ENCODE data around the gene MCTP1. TPM values are rescaled to one million over a fixed set of nuclear protein-coding genes. Genes with fewer than 3 reads are reported as not detected.

MCTP1 gene
- total RNA-seq, 1 donor from 2014 or later = 3.4 TPM

DNA sequence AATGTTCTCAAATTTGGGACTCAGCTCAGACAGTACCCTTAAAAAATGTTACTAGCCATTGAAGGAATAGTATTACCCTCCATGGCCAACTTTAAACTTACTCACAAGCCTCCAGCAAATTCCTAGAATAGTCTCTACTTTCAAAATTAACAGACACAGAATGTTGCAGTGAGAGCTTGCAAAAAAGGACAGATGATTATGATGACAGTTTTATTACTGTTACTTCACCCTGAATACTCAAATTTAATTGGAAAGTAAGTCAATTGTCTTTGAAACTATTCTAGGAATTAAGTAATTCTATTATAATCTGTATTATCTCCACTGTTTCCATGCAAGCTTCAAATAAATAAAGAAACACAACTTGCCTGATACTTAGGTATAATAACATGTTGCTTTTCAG, 378.1 kb downstream of the MCTP1 start:
- H3K36me3 Mint-ChIP-seq (ENCODE audit: low read depth) = no peaks in the 10 kb centered on the region
- DNase-seq (ENCODE audit: low spot score) = no peak
- H3K27me3 Mint-ChIP-seq (ENCODE audit: low read depth) = no peaks in the 10 kb centered on the region
- no peak overlapping the region for H3K27ac Mint-ChIP-seq (ENCODE audit: unreplicated experiment)
- peaks cover 3% of the 10 kb centered on the region for H3K4me1 Mint-ChIP-seq (ENCODE audit: low read depth)
- H3K9me3 Mint-ChIP-seq (ENCODE audit: low read depth) = no peaks in the 10 kb centered on the region
- no peak overlapping the region for H3K4me3 Mint-ChIP-seq (ENCODE audit: unreplicated experiment)
- TF ChIP-seq, protein P1, sequence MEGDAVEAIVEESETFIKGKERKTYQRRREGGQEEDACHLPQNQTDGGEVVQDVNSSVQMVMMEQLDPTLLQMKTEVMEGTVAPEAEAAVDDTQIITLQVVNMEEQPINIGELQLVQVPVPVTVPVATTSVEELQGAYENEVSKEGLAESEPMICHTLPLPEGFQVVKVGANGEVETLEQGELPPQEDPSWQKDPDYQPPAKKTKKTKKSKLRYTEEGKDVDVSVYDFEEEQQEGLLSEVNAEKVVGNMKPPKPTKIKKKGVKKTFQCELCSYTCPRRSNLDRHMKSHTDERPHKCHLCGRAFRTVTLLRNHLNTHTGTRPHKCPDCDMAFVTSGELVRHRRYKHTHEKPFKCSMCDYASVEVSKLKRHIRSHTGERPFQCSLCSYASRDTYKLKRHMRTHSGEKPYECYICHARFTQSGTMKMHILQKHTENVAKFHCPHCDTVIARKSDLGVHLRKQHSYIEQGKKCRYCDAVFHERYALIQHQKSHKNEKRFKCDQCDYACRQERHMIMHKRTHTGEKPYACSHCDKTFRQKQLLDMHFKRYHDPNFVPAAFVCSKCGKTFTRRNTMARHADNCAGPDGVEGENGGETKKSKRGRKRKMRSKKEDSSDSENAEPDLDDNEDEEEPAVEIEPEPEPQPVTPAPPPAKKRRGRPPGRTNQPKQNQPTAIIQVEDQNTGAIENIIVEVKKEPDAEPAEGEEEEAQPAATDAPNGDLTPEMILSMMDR (IDR thresholded peaks at IDR 0.05) = no peak

- H3K27me3 Mint-ChIP-seq (ENCODE audit: low read depth) = no peaks in the 10 kb centered on the region
- no peak overlapping the region for H3K4me3 Mint-ChIP-seq (ENCODE audit: unreplicated experiment)
- TF ChIP-seq, protein P1 (IDR thresholded peaks at IDR 0.05) = no peak
- no peaks in the 10 kb centered on the region for H3K9me3 Mint-ChIP-seq (ENCODE audit: low read depth)
- H3K36me3 Mint-ChIP-seq (ENCODE audit: low read depth) = no peaks in the 10 kb centered on the region
- H3K27ac Mint-ChIP-seq (ENCODE audit: unreplicated experiment) = no peak overlapping the region
- peaks cover 14% of the 10 kb centered on the region for H3K4me1 Mint-ChIP-seq (ENCODE audit: low read depth)
- no peak for DNase-seq (ENCODE audit: low spot score)
These were observed 381.2 kb downstream of the MCTP1 start for GRCh38 chr5:94903726-94904125.

GRCh38 chr5:94901191-94901979, 383.5 kb downstream of the MCTP1 start:
- H3K4me3 Mint-ChIP-seq (ENCODE audit: unreplicated experiment) = no peak overlapping the region
- H3K27me3 Mint-ChIP-seq (ENCODE audit: low read depth) = no peaks in the 10 kb centered on the region
- peak overlapping the region; percentile 67 for H3K27ac Mint-ChIP-seq (ENCODE audit: unreplicated experiment)
- no peak for DNase-seq (ENCODE audit: low spot score)
- TF ChIP-seq, protein P1 (IDR thresholded peaks at IDR 0.05) = no peak
- no peaks in the 10 kb centered on the region for H3K36me3 Mint-ChIP-seq (ENCODE audit: low read depth)
- no peaks in the 10 kb centered on the region for H3K9me3 Mint-ChIP-seq (ENCODE audit: low read depth)
- H3K4me1 Mint-ChIP-seq (ENCODE audit: low read depth) = peaks cover 14% of the 10 kb centered on the region

GRCh38 chr5:94900006-94900505, 384.8 kb downstream of the MCTP1 start:
- peaks cover 14% of the 10 kb centered on the region for H3K4me1 Mint-ChIP-seq (ENCODE audit: low read depth)

DNA sequence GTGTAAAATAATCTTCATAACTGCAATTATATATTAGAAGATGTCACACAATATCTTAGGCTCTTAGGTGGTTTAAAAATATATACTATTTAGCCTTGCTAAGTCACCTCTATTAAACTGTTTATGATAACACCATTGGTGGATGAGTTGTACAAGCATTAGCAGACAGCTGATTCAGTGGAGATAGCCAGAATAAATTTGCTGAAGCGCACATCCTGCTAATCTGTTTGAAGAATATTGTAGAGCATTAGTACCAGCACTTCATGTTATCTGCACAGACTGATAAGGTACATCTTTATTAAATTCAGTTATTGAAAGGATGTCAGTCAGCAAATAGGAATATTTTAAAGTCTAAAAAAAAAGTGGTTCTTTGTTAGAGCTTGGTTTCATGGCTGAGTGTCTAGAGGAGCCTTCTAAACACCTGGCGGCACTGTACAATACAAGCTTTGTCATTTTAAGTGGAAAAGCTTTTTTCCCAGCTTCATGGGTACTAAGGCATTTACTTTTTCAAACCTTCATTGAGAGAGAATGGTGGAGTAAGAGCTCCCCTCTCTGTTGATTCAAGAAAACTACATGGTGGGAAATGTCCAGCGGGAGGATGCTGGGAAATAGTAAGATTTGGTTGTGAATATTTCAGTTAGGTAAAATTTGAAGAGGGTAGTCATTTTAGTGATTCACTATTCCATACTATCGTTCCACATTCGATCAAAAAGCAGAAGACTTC, 391.3 kb downstream of the MCTP1 start:
- Mint-ChIP-seq H3K4me1 (ENCODE audit: low read depth) (no peaks in the 10 kb centered on the region), H3K9me3 (ENCODE audit: low read depth) (no peaks in the 10 kb centered on the region), H3K4me3 (ENCODE audit: unreplicated experiment) (no peak overlapping the region), H3K27ac (ENCODE audit: unreplicated experiment) (no peak overlapping the region), H3K27me3 (ENCODE audit: low read depth) (no peaks in the 10 kb centered on the region), H3K36me3 (ENCODE audit: low read depth) (no peaks in the 10 kb centered on the region)
- DNase-seq (ENCODE audit: low spot score) = no peak
- TF ChIP-seq, protein P1 (IDR thresholded peaks at IDR 0.05) = peak; percentile 77

More at GRCh38 chr5:94900006-94900505, 384.8 kb downstream of the MCTP1 start:
- Mint-ChIP-seq H3K27me3 (ENCODE audit: low read depth) (no peaks in the 10 kb centered on the region), H3K27ac (ENCODE audit: unreplicated experiment) (no peak overlapping the region), H3K4me3 (ENCODE audit: unreplicated experiment) (no peak overlapping the region), H3K9me3 (ENCODE audit: low read depth) (no peaks in the 10 kb centered on the region), H3K36me3 (ENCODE audit: low read depth) (no peaks in the 10 kb centered on the region)
- TF ChIP-seq, protein P1 (IDR thresholded peaks at IDR 0.05) = no peak
- DNase-seq (ENCODE audit: low spot score) = no peak
